ENCODE results near the gene YIPF7. TPM values are rescaled to one million over a fixed set of nuclear protein-coding genes. Genes with fewer than 3 reads are reported as not detected.

YIPF7 gene
- total and polyA plus RNA-seq, 2 experiments from 2014 or later = not detected

- WGBS, 2 experiments (ENCODE audit: low coverage in 1 of 2, low lambda C conversion rate in 2 of 2, missing lambda C conversion rate in 2 of 2) = 1% methylated on average over 56 to 57 of the region's 57 CpGs
- Histone ChIP-seq H3F3A (ENCODE audit: insufficient read depth) (no peaks in the 10 kb centered on the region), H3K4me2 (ENCODE audit: unreplicated experiment) (peak within 1 kb of the TSS; percentile 99), H2AFZ (peak within 1 kb of the TSS; percentile 100), H3K79me2 (ENCODE audit: insufficient read depth) (peaks cover 49% of the 10 kb centered on the region), H3K27me3 (replicated peaks; ENCODE audit: insufficient read depth) (no peaks in the 10 kb centered on the region), H3K36me3 (ENCODE audit: low read depth) (peaks cover 14% of the 10 kb centered on the region; the same call in 1 of the 2 replicates), H4K20me1 (ENCODE audit: insufficient read depth) (no peaks in the 10 kb centered on the region), H3K27ac (peak within 1 kb of the TSS; percentile 79), H3K4me1 (ENCODE audit: insufficient read depth) (peaks cover 21% of the 10 kb centered on the region), H3K9me3 (ENCODE audit: low read depth) (no peaks in the 10 kb centered on the region), H3K4me3 (peak within 1 kb of the TSS; percentile 97), H3K9me2 (ENCODE audit: insufficient read depth) (no peaks in the 10 kb centered on the region), H3K9ac (peak within 1 kb of the TSS; percentile 93)
- TF ChIP-seq EZH2phosphoT487 (IDR thresholded peaks at IDR 0.05; ENCODE audit: insufficient read depth, low read depth) (no peak), EZH2 (IDR thresholded peaks at IDR 0.05; ENCODE audit: insufficient read depth, poor library complexity, severe bottlenecking) (no peak)
- peak; percentile 97 for DNase-seq
- in situ Hi-C loops (cut with MboI) = no loop called here
Observed at GRCh38 chr4:44678094-44679041, 26.9 kb upstream of the YIPF7 start, which contains the start of gene GUF1. Gene GUF1 (plus strand): TSS chr4:44678420. CDS start chr4:44678623, 203 bp downstream.

- in situ Hi-C loops (cut with MboI) = no loop called here
- no peaks in the 10 kb centered on the region for H3K9me3 ChIP-seq (ENCODE audit: low read depth)
- no peaks in the 10 kb centered on the region for H3K36me3 ChIP-seq (ENCODE audit: low read depth)
Observed at GRCh38 chr4:44675366-44675765, 23.9 kb upstream of the YIPF7 start.

GRCh38 chr4:44674471-44674870, 23.0 kb upstream of the YIPF7 start:
- in situ Hi-C loops (cut with MboI) = no loop called here
- no peaks in the 10 kb centered on the region for H3K9me3 ChIP-seq (ENCODE audit: low read depth)
- no peak overlapping the region for H3K4me2 ChIP-seq (ENCODE audit: unreplicated experiment)
- H3K36me3 ChIP-seq (ENCODE audit: low read depth) = no peaks in the 10 kb centered on the region
- peaks cover 9% of the 10 kb centered on the region for H3K4me1 ChIP-seq (ENCODE audit: insufficient read depth)
- TF ChIP-seq EZH2 (IDR thresholded peaks at IDR 0.05; ENCODE audit: insufficient read depth, poor library complexity, severe bottlenecking) (no peak), EZH2phosphoT487 (IDR thresholded peaks at IDR 0.05; ENCODE audit: insufficient read depth, low read depth) (no peak)
- 81 to 83% methylated on average over 1 of the region's 1 CpG for WGBS, 2 experiments (ENCODE audit: low coverage in 1 of 2, low lambda C conversion rate in 2 of 2, missing lambda C conversion rate in 2 of 2)
- no peaks in the 10 kb centered on the region for H3K9me2 ChIP-seq (ENCODE audit: insufficient read depth)
- no peak overlapping the region for H3K4me3 ChIP-seq
- no peak overlapping the region for H3K27ac ChIP-seq
- H3F3A ChIP-seq (ENCODE audit: insufficient read depth) = no peaks in the 10 kb centered on the region
- H2AFZ ChIP-seq = no peak overlapping the region
- peak; percentile 16 for DNase-seq
- no peaks in the 10 kb centered on the region for H3K27me3 ChIP-seq (replicated peaks; ENCODE audit: insufficient read depth)
- peaks cover 19% of the 10 kb centered on the region for H3K79me2 ChIP-seq (ENCODE audit: insufficient read depth)
- no peaks in the 10 kb centered on the region for H4K20me1 ChIP-seq (ENCODE audit: insufficient read depth)
- no peak overlapping the region for H3K9ac ChIP-seq

More at GRCh38 chr4:44675366-44675765, 23.9 kb upstream of the YIPF7 start:
- no peaks in the 10 kb centered on the region for H3K9me2 ChIP-seq (ENCODE audit: insufficient read depth)
- no peaks in the 10 kb centered on the region for H3K27me3 ChIP-seq (replicated peaks; ENCODE audit: insufficient read depth)
- no peak overlapping the region for H3K27ac ChIP-seq
- TF ChIP-seq EZH2 (IDR thresholded peaks at IDR 0.05; ENCODE audit: insufficient read depth, poor library complexity, severe bottlenecking) = no peak
- TF ChIP-seq EZH2phosphoT487 (IDR thresholded peaks at IDR 0.05; ENCODE audit: insufficient read depth, low read depth) = no peak
- no peak overlapping the region for H3K4me3 ChIP-seq
- peaks cover 28% of the 10 kb centered on the region for H3K79me2 ChIP-seq (ENCODE audit: insufficient read depth)
- no peak for DNase-seq
- no peak overlapping the region for H3K4me2 ChIP-seq (ENCODE audit: unreplicated experiment)
- no peaks in the 10 kb centered on the region for H3F3A ChIP-seq (ENCODE audit: insufficient read depth)
- H2AFZ ChIP-seq = no peak overlapping the region
- peaks cover 18% of the 10 kb centered on the region for H3K4me1 ChIP-seq (ENCODE audit: insufficient read depth)
- WGBS, 2 experiments (ENCODE audit: low coverage in 1 of 2, low lambda C conversion rate in 2 of 2, missing lambda C conversion rate in 2 of 2) = 44 to 52% methylated on average over 5 of the region's 5 CpGs
- no peaks in the 10 kb centered on the region for H4K20me1 ChIP-seq (ENCODE audit: insufficient read depth)
- no peak overlapping the region for H3K9ac ChIP-seq

GRCh38 chr4:44671636-44672035, 20.2 kb upstream of the YIPF7 start:
- no peak for DNase-seq
- Histone ChIP-seq H3K36me3 (ENCODE audit: low read depth) (no peaks in the 10 kb centered on the region), H3K27me3 (replicated peaks; ENCODE audit: insufficient read depth) (no peaks in the 10 kb centered on the region), H3K9me2 (ENCODE audit: insufficient read depth) (no peaks in the 10 kb centered on the region), H3K4me2 (ENCODE audit: unreplicated experiment) (no peak overlapping the region), H3K4me1 (ENCODE audit: insufficient read depth) (no peaks in the 10 kb centered on the region), H2AFZ (no peak overlapping the region), H3K79me2 (ENCODE audit: insufficient read depth) (no peaks in the 10 kb centered on the region), H3K9ac (no peak overlapping the region), H3K4me3 (no peak overlapping the region), H3F3A (ENCODE audit: insufficient read depth) (no peaks in the 10 kb centered on the region), H3K9me3 (ENCODE audit: low read depth) (no peaks in the 10 kb centered on the region), H4K20me1 (ENCODE audit: insufficient read depth) (no peaks in the 10 kb centered on the region), H3K27ac (no peak overlapping the region)
- in situ Hi-C loops (cut with MboI) = no loop called here
- 76 to 78% methylated on average over 3 of the region's 3 CpGs for WGBS, 2 experiments (ENCODE audit: low coverage in 1 of 2, low lambda C conversion rate in 2 of 2, missing lambda C conversion rate in 2 of 2)
- TF ChIP-seq EZH2phosphoT487 (IDR thresholded peaks at IDR 0.05; ENCODE audit: insufficient read depth, low read depth) = no peak
- no peak for TF ChIP-seq EZH2 (IDR thresholded peaks at IDR 0.05; ENCODE audit: insufficient read depth, poor library complexity, severe bottlenecking)
